Ishikawa (cell line): ENCODE measurements around the gene SAP25.

ENCODE experiments used
- CREB1 ChIP-seq: IDR thresholded peaks from 2 replicates; pipeline ENCODE4 v1.6.1; 2012; ENCODE audit warnings: low read depth
- EP300 ChIP-seq: IDR thresholded peaks from 2 replicates; pipeline ENCODE4 v1.6.1; 2012; ENCODE audit warnings: borderline replicate concordance

DNA sequence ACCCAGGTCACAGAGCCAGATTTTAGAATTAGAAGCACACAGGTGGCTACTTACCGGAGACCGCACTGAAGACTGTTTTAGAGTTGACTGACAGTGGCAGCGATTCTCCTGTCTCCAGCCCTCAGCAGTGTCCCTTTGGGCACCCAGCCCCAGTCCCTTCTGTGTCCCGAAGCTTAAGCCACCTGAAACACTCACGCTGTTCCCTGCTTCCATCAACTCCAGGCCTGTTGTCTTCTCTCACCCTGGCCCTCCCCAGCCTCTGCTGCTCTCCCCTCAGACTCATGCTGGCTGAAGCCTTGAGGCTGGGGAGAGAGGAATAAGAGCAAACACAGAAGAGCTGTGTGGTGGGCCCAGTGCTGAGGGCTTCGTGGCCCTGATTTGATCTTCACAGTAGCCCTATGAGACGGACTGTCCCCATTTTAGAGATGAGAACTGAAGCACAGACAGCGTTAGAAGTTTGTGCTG lies 10.6 kb downstream of the SAP25 start:
- TF ChIP-seq CREB1 (no peak), EP300 (no peak)
